Duodenal mucosa (tissue), 2 donors: ENCODE measurements around the gene CRLF1.
"Not testable (repeated sequence)": the region's sequence is repeated elsewhere in the genome, so short reads cannot be mapped to it uniquely, and the experiment has no call there.

Source experiments
- H3K27ac ChIP-seq: one replicate; pipeline ENCODE4 v1.7.0; 2013; ENCODE audit warnings: low read depth, low read length
- H3K27me3 ChIP-seq, 2 donors: one replicate each; pipeline ENCODE4 v1.7.0; 2013; ENCODE audit warnings: low read length in 2 of 2, control low read depth in 1 of 2; ENCODE audit not compliant: insufficient read depth in 2 of 2, control insufficient read depth in 1 of 2
- H3K36me3 ChIP-seq, 2 donors: one replicate each; pipeline ENCODE4 v1.7.0; 2013; ENCODE audit warnings: low read length in 2 of 2, control low read depth in 1 of 2; ENCODE audit not compliant: insufficient read depth in 2 of 2, control insufficient read depth in 1 of 2
- H3K4me1 ChIP-seq, 2 donors: one replicate each; pipeline ENCODE4 v1.7.0; 2013; ENCODE audit warnings: low read length in 2 of 2, control low read depth in 1 of 2; ENCODE audit not compliant: insufficient read depth in 2 of 2, control insufficient read depth in 1 of 2
- H3K4me3 ChIP-seq, 2 donors: one replicate each; pipeline ENCODE4 v1.7.0; 2013; ENCODE audit warnings: low read length in 2 of 2, low read depth in 1 of 2
- H3K9ac ChIP-seq, 2 donors: one replicate each; pipeline ENCODE4 v1.7.0; 2013; ENCODE audit warnings: low read length in 2 of 2, low read depth in 1 of 2
- H3K9me3 ChIP-seq, 2 donors: one replicate each; pipeline ENCODE4 v1.7.0; 2013; ENCODE audit warnings: low read length in 2 of 2, control low read depth in 1 of 2; ENCODE audit not compliant: control insufficient read depth in 1 of 2

CRLF1 gene

GRCh38 chr19:18601875-18602274 is 4.7 kb downstream of the CRLF1 start:
- H3K36me3 ChIP-seq: no peaks in the 10 kb centered on the region
- H3K4me3 ChIP-seq: no peak overlapping the region
- H3K27ac ChIP-seq: no peak overlapping the region
- H3K27me3 ChIP-seq: peaks cover 54 to 57% of the 10 kb centered on the region in 2 donors
- no peaks in the 10 kb centered on the region for H3K9me3 ChIP-seq
- peaks cover 0 to 2% of the 10 kb centered on the region in 2 donors for H3K4me1 ChIP-seq
- H3K9ac ChIP-seq: no peak overlapping the region

- H3K36me3 ChIP-seq, H3K9me3 ChIP-seq, H3K4me3 ChIP-seq, H3K27ac ChIP-seq, H3K9ac ChIP-seq, H3K4me1 ChIP-seq: not testable (repeated sequence)
- peaks cover 57 to 63% of the 10 kb centered on the region in 2 donors for H3K27me3 ChIP-seq
Observed at GRCh38 chr19:18600692-18601397, 5.8 kb downstream of the CRLF1 start.

- Histone ChIP-seq H3K9ac (no peak overlapping the region), H3K36me3 (no peaks in the 10 kb centered on the region), H3K9me3 (no peaks in the 10 kb centered on the region), H3K27me3 (peaks cover 53 to 57% of the 10 kb centered on the region in 2 donors), H3K4me1 (peaks cover 7 to 10% of the 10 kb centered on the region in 2 donors), H3K4me3 (no peak overlapping the region), H3K27ac (no peak overlapping the region)
Observed at GRCh38 chr19:18599485-18599884, 7.1 kb downstream of the CRLF1 start.

GRCh38 chr19:18597809-18598660 is 8.6 kb downstream of the CRLF1 start:
- Histone ChIP-seq H3K36me3 (no peaks in the 10 kb centered on the region), H3K27ac (no peak overlapping the region), H3K9ac (no peak overlapping the region), H3K9me3 (no peaks in the 10 kb centered on the region), H3K4me1 (peaks cover 8 to 11% of the 10 kb centered on the region in 2 donors), H3K4me3 (no peak overlapping the region), H3K27me3 (peaks cover 41 to 45% of the 10 kb centered on the region in 2 donors)

- no peak overlapping the region for H3K4me3 ChIP-seq
- H3K27me3 ChIP-seq: peaks cover 35 to 39% of the 10 kb centered on the region in 2 donors
- no peaks in the 10 kb centered on the region for H3K9me3 ChIP-seq
- H3K9ac ChIP-seq: no peak overlapping the region
- peaks cover 8 to 11% of the 10 kb centered on the region in 2 donors for H3K4me1 ChIP-seq
- H3K36me3 ChIP-seq: no peaks in the 10 kb centered on the region
- no peak overlapping the region for H3K27ac ChIP-seq
Observed at GRCh38 chr19:18596752-18597157, 9.8 kb downstream of the CRLF1 start.

GRCh38 chr19:18595475-18595874 is 11.1 kb downstream of the CRLF1 start:
- Histone ChIP-seq H3K9me3 (no peaks in the 10 kb centered on the region), H3K27ac (no peak overlapping the region), H3K27me3 (peaks cover 31 to 37% of the 10 kb centered on the region in 2 donors), H3K9ac (no peak overlapping the region), H3K4me1 (peaks cover 8 to 15% of the 10 kb centered on the region in 2 donors), H3K4me3 (no peak overlapping the region), H3K36me3 (peaks cover 3 to 7% of the 10 kb centered on the region in 2 donors)

- Histone ChIP-seq H3K4me1 (peaks cover 9 to 21% of the 10 kb centered on the region in 2 donors), H3K4me3 (peak overlapping the region; percentile 17 to 49), H3K9me3 (no peaks in the 10 kb centered on the region), H3K36me3 (peaks cover 3 to 9% of the 10 kb centered on the region in 2 donors), H3K9ac (no peak overlapping the region), H3K27ac (no peak overlapping the region), H3K27me3 (peaks cover 31 to 36% of the 10 kb centered on the region in 2 donors)
Observed at GRCh38 chr19:18594824-18595373, 11.7 kb downstream of the CRLF1 start.

GRCh38 chr19:18594096-18594823 is 12.3 kb downstream of the CRLF1 start:
- H3K9ac ChIP-seq: no peak overlapping the region
- H3K9me3 ChIP-seq: no peaks in the 10 kb centered on the region
- H3K27ac ChIP-seq: no peak overlapping the region
- H3K4me3 ChIP-seq: peak overlapping the region; percentile 43 to 49
- H3K27me3 ChIP-seq: peaks cover 25 to 30% of the 10 kb centered on the region in 2 donors
- peaks cover 14 to 28% of the 10 kb centered on the region in 2 donors for H3K4me1 ChIP-seq
- peaks cover 3 to 9% of the 10 kb centered on the region in 2 donors for H3K36me3 ChIP-seq

GRCh38 chr19:18593367-18594095 is 13.1 kb downstream of the CRLF1 start:
- H3K27me3 ChIP-seq: peaks cover 19 to 26% of the 10 kb centered on the region in 2 donors
- H3K4me3 ChIP-seq: no peak overlapping the region
- peaks cover 3 to 9% of the 10 kb centered on the region in 2 donors for H3K36me3 ChIP-seq
- H3K4me1 ChIP-seq: peaks cover 14 to 30% of the 10 kb centered on the region in 2 donors
- no peak overlapping the region for H3K27ac ChIP-seq
- H3K9me3 ChIP-seq: no peaks in the 10 kb centered on the region
- no peak overlapping the region for H3K9ac ChIP-seq
